T-helper 1 cell treated with Interleukin-12 subunit alpha and Interleukin-12 subunit beta and Interleukin-4 antibody, amounts not matched to agents 30 μg/mL and 1 μg/mL, for 36 hours (primary cell): ENCODE results near the gene VPS41.

ENCODE experiments used
- H3K27ac Mint-ChIP-seq: one replicate; pipeline ENCODE4 v1.8.0; 2021; ENCODE audit warnings: mild to moderate bottlenecking, mixed read lengths
- H3K27me3 Mint-ChIP-seq: one replicate; pipeline ENCODE4 v1.8.0; 2021; ENCODE audit warnings: low read depth, mixed read lengths
- H3K36me3 Mint-ChIP-seq: one replicate; pipeline ENCODE4 v1.8.0; 2021; ENCODE audit warnings: low read depth, mixed read lengths
- H3K4me1 Mint-ChIP-seq: one replicate; pipeline ENCODE4 v1.8.0; 2021; ENCODE audit warnings: low read depth, mixed read lengths
- H3K4me3 Mint-ChIP-seq: one replicate; pipeline ENCODE4 v1.8.0; 2021; ENCODE audit warnings: mild to moderate bottlenecking, moderate library complexity, mixed read lengths
- H3K9me3 Mint-ChIP-seq: one replicate; pipeline ENCODE4 v1.8.0; 2021; ENCODE audit warnings: mixed read lengths

The VPS41 gene

GRCh38 chr7:38828026-38828425 lies 81.0 kb downstream of the VPS41 start:
- Mint-ChIP-seq H3K4me3 (no peak overlapping the region), H3K9me3 (no peaks in the 10 kb centered on the region), H3K36me3 (no peaks in the 10 kb centered on the region), H3K4me1 (peaks cover 3% of the 10 kb centered on the region), H3K27ac (no peak overlapping the region), H3K27me3 (no peaks in the 10 kb centered on the region)

- peaks cover 2% of the 10 kb centered on the region for H3K4me1 Mint-ChIP-seq
- H3K36me3 Mint-ChIP-seq = no peaks in the 10 kb centered on the region
- no peaks in the 10 kb centered on the region for H3K9me3 Mint-ChIP-seq
- no peak overlapping the region for H3K27ac Mint-ChIP-seq
- no peaks in the 10 kb centered on the region for H3K27me3 Mint-ChIP-seq
- H3K4me3 Mint-ChIP-seq = no peak overlapping the region
Measured at GRCh38 chr7:38825721-38826440, 83.1 kb downstream of the VPS41 start.

- H3K9me3 Mint-ChIP-seq = no peaks in the 10 kb centered on the region
- H3K36me3 Mint-ChIP-seq = no peaks in the 10 kb centered on the region
Measured at GRCh38 chr7:38824948-38825347, 84.0 kb downstream of the VPS41 start.

GRCh38 chr7:38822549-38822948 lies 86.4 kb downstream of the VPS41 start:
- Mint-ChIP-seq H3K9me3 (no peaks in the 10 kb centered on the region), H3K4me1 (no peaks in the 10 kb centered on the region), H3K36me3 (no peaks in the 10 kb centered on the region), H3K27ac (no peak overlapping the region), H3K27me3 (no peaks in the 10 kb centered on the region), H3K4me3 (no peak overlapping the region)

More at GRCh38 chr7:38824948-38825347, 84.0 kb downstream of the VPS41 start:
- Mint-ChIP-seq H3K27ac (no peak overlapping the region), H3K4me1 (no peaks in the 10 kb centered on the region), H3K27me3 (no peaks in the 10 kb centered on the region), H3K4me3 (no peak overlapping the region)

GRCh38 chr7:38820571-38820970 lies 88.4 kb downstream of the VPS41 start:
- Mint-ChIP-seq H3K4me1 (no peaks in the 10 kb centered on the region), H3K27me3 (no peaks in the 10 kb centered on the region), H3K9me3 (no peaks in the 10 kb centered on the region), H3K4me3 (no peak overlapping the region), H3K27ac (no peak overlapping the region), H3K36me3 (peaks cover 3% of the 10 kb centered on the region)

- Mint-ChIP-seq H3K4me1 (no peaks in the 10 kb centered on the region), H3K27ac (no peak overlapping the region), H3K27me3 (no peaks in the 10 kb centered on the region), H3K4me3 (no peak overlapping the region), H3K36me3 (peaks cover 5% of the 10 kb centered on the region), H3K9me3 (no peaks in the 10 kb centered on the region)
Measured at GRCh38 chr7:38819463-38819862, 89.5 kb downstream of the VPS41 start.

- H3K4me1 Mint-ChIP-seq = no peaks in the 10 kb centered on the region
- H3K27me3 Mint-ChIP-seq = no peaks in the 10 kb centered on the region
- peaks cover 5% of the 10 kb centered on the region for H3K36me3 Mint-ChIP-seq
- H3K4me3 Mint-ChIP-seq = no peak overlapping the region
- H3K27ac Mint-ChIP-seq = no peak overlapping the region
- no peaks in the 10 kb centered on the region for H3K9me3 Mint-ChIP-seq
Measured at GRCh38 chr7:38817526-38817925, 91.5 kb downstream of the VPS41 start.

- Mint-ChIP-seq H3K9me3 (no peaks in the 10 kb centered on the region), H3K27me3 (no peaks in the 10 kb centered on the region), H3K36me3 (peaks cover 5% of the 10 kb centered on the region), H3K4me3 (no peak overlapping the region), H3K27ac (no peak overlapping the region), H3K4me1 (no peaks in the 10 kb centered on the region)
Measured at GRCh38 chr7:38813768-38814167, 95.2 kb downstream of the VPS41 start.

GRCh38 chr7:38806912-38807311 lies 102.1 kb downstream of the VPS41 start:
- no peaks in the 10 kb centered on the region for H3K4me1 Mint-ChIP-seq
- no peak overlapping the region for H3K27ac Mint-ChIP-seq
- no peaks in the 10 kb centered on the region for H3K36me3 Mint-ChIP-seq
- H3K27me3 Mint-ChIP-seq = no peaks in the 10 kb centered on the region
- no peaks in the 10 kb centered on the region for H3K9me3 Mint-ChIP-seq
- H3K4me3 Mint-ChIP-seq = no peak overlapping the region

GRCh38 chr7:38801786-38802185 lies 107.2 kb downstream of the VPS41 start:
- Mint-ChIP-seq H3K9me3 (no peaks in the 10 kb centered on the region), H3K36me3 (no peaks in the 10 kb centered on the region), H3K27me3 (no peaks in the 10 kb centered on the region), H3K4me1 (no peaks in the 10 kb centered on the region), H3K27ac (no peak overlapping the region), H3K4me3 (no peak overlapping the region)

- no peaks in the 10 kb centered on the region for H3K36me3 Mint-ChIP-seq
- H3K4me3 Mint-ChIP-seq = no peak overlapping the region
- no peak overlapping the region for H3K27ac Mint-ChIP-seq
- H3K9me3 Mint-ChIP-seq = no peaks in the 10 kb centered on the region
- H3K27me3 Mint-ChIP-seq = no peaks in the 10 kb centered on the region
- H3K4me1 Mint-ChIP-seq = no peaks in the 10 kb centered on the region
Measured at GRCh38 chr7:38798552-38799267, 110.3 kb downstream of the VPS41 start.

GRCh38 chr7:38796626-38797501 lies 112.1 kb downstream of the VPS41 start:
- no peaks in the 10 kb centered on the region for H3K27me3 Mint-ChIP-seq
- no peak overlapping the region for H3K4me3 Mint-ChIP-seq
- H3K27ac Mint-ChIP-seq = no peak overlapping the region
- H3K4me1 Mint-ChIP-seq = no peaks in the 10 kb centered on the region
- no peaks in the 10 kb centered on the region for H3K9me3 Mint-ChIP-seq
- no peaks in the 10 kb centered on the region for H3K36me3 Mint-ChIP-seq

- no peak overlapping the region for H3K27ac Mint-ChIP-seq
- no peaks in the 10 kb centered on the region for H3K9me3 Mint-ChIP-seq
- no peaks in the 10 kb centered on the region for H3K27me3 Mint-ChIP-seq
- peaks cover 4% of the 10 kb centered on the region for H3K36me3 Mint-ChIP-seq
- no peaks in the 10 kb centered on the region for H3K4me1 Mint-ChIP-seq
- no peak overlapping the region for H3K4me3 Mint-ChIP-seq
Measured at GRCh38 chr7:38795593-38795992, 113.4 kb downstream of the VPS41 start.

- H3K36me3 Mint-ChIP-seq = peaks cover 5% of the 10 kb centered on the region
- no peaks in the 10 kb centered on the region for H3K27me3 Mint-ChIP-seq
- no peaks in the 10 kb centered on the region for H3K9me3 Mint-ChIP-seq
- H3K4me3 Mint-ChIP-seq = no peak overlapping the region
- H3K27ac Mint-ChIP-seq = no peak overlapping the region
- peaks cover under 1% of the 10 kb centered on the region for H3K4me1 Mint-ChIP-seq
Measured at GRCh38 chr7:38781991-38782390, 127.0 kb downstream of the VPS41 start.
